K562 (cell line): ENCODE results near the gene SERTAD3. TPM values are rescaled to one million over a fixed set of nuclear protein-coding genes. Genes with fewer than 3 reads are reported as not detected.

Experiments used
- FOXP4 ChIP-seq: sonication (generic); formaldehyde crosslinking; IDR thresholded peaks from 2 replicates; pipeline ENCODE4 v1.8.0; 2022; ENCODE audit warnings: mild to moderate bottlenecking, missing genetic modification reagents, borderline replicate concordance
- HDAC3 ChIP-seq: fragments of 450-650 bp; IDR thresholded peaks from 2 replicates; pipeline ENCODE4 v1.6.1; 2018; ENCODE audit warnings: borderline replicate concordance, mild to moderate bottlenecking, moderate library complexity; ENCODE audit not compliant: partially characterized antibody
- HMBOX1 ChIP-seq: sonication (generic); IDR thresholded peaks from 2 replicates; pipeline ENCODE4 v1.6.1; 2016
- HOMEZ ChIP-seq: fragments of 250-450 bp; sonication (Bioruptor Pico); IDR thresholded peaks from 2 replicates; pipeline ENCODE4 v1.4.0; 2020; ENCODE audit warnings: mild to moderate bottlenecking, moderate library complexity
- JUN ChIP-seq, 2 experiments: sonication (generic) in 1 of 2; formaldehyde crosslinking in 1 of 2; IDR thresholded peaks; 2 replicates each; pipeline versions ENCODE4 v1.6.1 to v1.8.0; 2012 to 2022; ENCODE audit warnings: borderline replicate concordance in 2 of 2, mild to moderate bottlenecking in 2 of 2, improper control_type of control experiment in 1 of 2, low read depth in 1 of 2, low read length in 1 of 2, missing genetic modification reagents in 1 of 2
- NR2C1 ChIP-seq, 2 experiments: fragments of 450-650 bp; IDR thresholded peaks; 2 replicates each; pipeline ENCODE4 v1.6.1; 2017; ENCODE audit warnings: mild to moderate bottlenecking in 2 of 2, antibody characterized with exemption in 1 of 2, inconsistent platforms in 1 of 2, missing compliant biosample characterization in 1 of 2, missing genetic modification characterization in 1 of 2
- OTX1 ChIP-seq: fragments of 450-650 bp; formaldehyde crosslinking; IDR thresholded peaks from 2 replicates; pipeline ENCODE4 v1.4.0; 2022; ENCODE audit warnings: mild to moderate bottlenecking
- PRPF4 ChIP-seq: fragments of 200-400 bp; formaldehyde crosslinking; IDR thresholded peaks from one replicate; pipeline ENCODE4 v1.6.1; 2017; ENCODE audit warnings: low read length, low read depth, mild to moderate bottlenecking; ENCODE audit not compliant: insufficient read depth, poor library complexity, severe bottlenecking
- PURB ChIP-seq: sonication (generic); formaldehyde crosslinking; IDR thresholded peaks from 2 replicates; pipeline ENCODE4 v1.9.0; 2021; ENCODE audit warnings: low read depth, mild to moderate bottlenecking, missing genetic modification reagents
- SNAPC5 ChIP-seq: fragments of 250-450 bp; sonication (Bioruptor Pico); IDR thresholded peaks from 2 replicates; pipeline ENCODE4 v1.8.0; 2021; ENCODE audit warnings: moderate library complexity, mild to moderate bottlenecking, inconsistent platforms
- SUPT5H ChIP-seq: fragments of 450-650 bp; IDR thresholded peaks from 2 replicates; pipeline ENCODE4 v1.6.1; 2016
- TAF1 ChIP-seq: IDR thresholded peaks from 2 replicates; pipeline ENCODE4 v1.6.1; 2011; ENCODE audit warnings: mild to moderate bottlenecking, low read length, moderate library complexity; ENCODE audit not compliant: insufficient read depth, control insufficient read depth, severe bottlenecking; ENCODE audit errors: extremely low read depth
- THRAP3 ChIP-seq: fragments of 450-650 bp; IDR thresholded peaks from 2 replicates; pipeline ENCODE4 v1.6.1; 2016; ENCODE audit warnings: mild to moderate bottlenecking, inconsistent platforms, borderline replicate concordance
- ZBTB11 ChIP-seq, 3 experiments: fragments of 200-800 bp in 1 of 3; fragments of 250-450 bp in 1 of 3; fragments of 450-650 bp in 1 of 3; sonication (Bioruptor Pico) in 1 of 3; sonication (Bioruptor generic) in 1 of 3; formaldehyde crosslinking in 1 of 3; IDR thresholded peaks; 2 replicates each; pipeline versions ENCODE4 v1.6.1 to v1.8.0; 2016 to 2022; ENCODE audit warnings: mild to moderate bottlenecking in 2 of 3, missing genetic modification characterization in 2 of 3, missing compliant biosample characterization in 1 of 3, moderate library complexity in 1 of 3
- ZNF253 ChIP-seq: fragments of 250-450 bp; sonication (Bioruptor Pico); conservative IDR thresholded peaks from 2 replicates; pipeline ENCODE4 v1.6.1; 2021; ENCODE audit warnings: mild to moderate bottlenecking
- ZNF766 ChIP-seq: fragments of 200-800 bp; sonication (Bioruptor generic); conservative IDR thresholded peaks from 2 replicates; pipeline ENCODE4 v1.6.1; 2016; ENCODE audit warnings: missing genetic modification characterization, missing compliant biosample characterization
- polyA plus RNA-seq, 8 experiments: library from polyadenylated mRNA; depleted of rRNA in 4 of 8; stranded (reverse) in 5 of 8; unstranded in 3 of 8; fragments of >200 nt; fragmentation: Nextera tagmentation in 2 of 8; fragmentation: Illumina TruSeq in 1 of 8; extraction: Ambion mirVana in 2 of 8; extraction: Trizol in 1 of 8; gene quantifications; 2 replicates each; pipeline versions ENCODE4 v1.2.1 to v1.2.3, GENCODE V29; 2011 to 2014; ENCODE audit warnings: inconsistent platforms in 1 of 8, missing spikeins in 1 of 8
- total RNA-seq, 7 experiments: library from RNA; depleted of rRNA in 6 of 7; stranded (reverse); fragments of >200 nt in 6 of 7; fragmentation: Illumina TruSeq in 2 of 7; extraction: Trizol in 2 of 7; gene quantifications; 2 replicates each; pipeline versions ENCODE4 v1.2.1 to v1.2.3, GENCODE V29; 2011 to 2021; ENCODE audit warnings: low replicate concordance in 1 of 7

The SERTAD3 gene
- total and polyA plus RNA-seq, 9 of the 15 experiments (the other 6 are each of a cell fraction or from before 2014, with no cell fraction given) = 5.4 to 28.9 (median 17.5) TPM

GRCh38 chr19:40433391-40434216 lies 10.5 kb downstream of the SERTAD3 start (continued):
- TF ChIP-seq ZBTB11 (CRISPR knock-in tag; IDR thresholded peaks at IDR 0.05) (peak in 1 of 3 experiments; percentile 53; a peak in 1 of 6 replicates), FOXP4 (CRISPR knock-in tag) (no peak), SNAPC5 (CRISPR knock-in tag) (no peak), HMBOX1 (no peak; the same call in 1 of the 2 replicates), JUN (IDR thresholded peaks at IDR 0.05; ENCODE audit: borderline replicate concordance, low read depth, low read length) (0 out of 2 replicates have a peak, but pooled peaks have one; percentile 3), JUN (CRISPR knock-in tag; IDR thresholded peaks at IDR 0.05; ENCODE audit: borderline replicate concordance) (no peak), PRPF4 (no peak), ZNF766 (no peak; the same call in 1 of the 2 replicates), NR2C1 (IDR thresholded peaks at IDR 0.05) (no peak), NR2C1 (tag; IDR thresholded peaks at IDR 0.05) (no peak), OTX1 (CRISPR knock-in tag) (no peak; the same call in 1 of the 2 replicates), THRAP3 (no peak), PURB (no peak), SUPT5H (peak; percentile 74), HDAC3 (no peak), TAF1 (peak; percentile 75), ZNF253 (CRISPR knock-in tag) (no peak), HOMEZ (CRISPR knock-in tag) (no peak)
